ENCODE data around the gene GPT2. TPM values are rescaled to one million over a fixed set of nuclear protein-coding genes. Genes with fewer than 3 reads are reported as not detected.

Gene GPT2
- polyA plus RNA-seq, 3 donors = 0.98 to 1.5 (median 1.4) TPM

DNA sequence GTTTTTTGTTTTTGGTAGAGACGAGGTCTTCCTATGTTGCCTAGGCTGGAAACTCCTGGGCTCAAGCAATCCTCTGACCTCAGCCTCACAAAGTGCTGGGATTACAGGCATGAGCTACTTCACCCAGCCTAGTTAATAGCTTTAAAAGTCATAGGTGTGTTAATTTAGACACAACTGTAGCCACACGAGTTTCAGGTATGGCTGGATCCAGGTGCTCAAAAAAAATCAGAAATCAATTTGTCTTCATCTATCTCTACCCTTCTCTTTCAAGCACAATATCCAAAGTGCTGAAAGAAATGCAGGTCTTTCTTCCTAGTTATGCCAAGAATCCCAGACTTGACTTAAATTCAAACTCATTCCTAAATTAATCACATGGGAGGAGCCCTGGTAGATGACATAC, 29.3 kb upstream of the GPT2 start:
- Mint-ChIP-seq H3K4me1 (peaks cover 12% of the 10 kb centered on the region), H3K27ac (no peak overlapping the region), H3K9me3 (peaks cover 0 to 1% (median 0%) of the 10 kb centered on the region in 7 donors), H3K36me3 (no peaks in the 10 kb centered on the region), H3K4me3 (no peak overlapping the region), H3K27me3 (ENCODE audit: low read depth in 3 of 3) (peaks cover 0 to 1% (median 0%) of the 10 kb centered on the region in 3 donors)
- no peak overlapping the region for H2AFZ ChIP-seq (ENCODE audit: insufficient read depth, low read depth, low read length, poor library complexity, severe bottlenecking)
- H3K9me3 ChIP-seq (replicated peaks in 1 of 2; ENCODE audit: control insufficient read depth in 1 of 2, insufficient read depth in 1 of 2, low read length in 2 of 2) = no peaks in the 10 kb centered on the region
- no peaks in the 10 kb centered on the region for H3K36me3 ChIP-seq (replicated peaks in 1 of 2; ENCODE audit: control insufficient read depth in 1 of 2, insufficient read depth in 2 of 2, low read length in 2 of 2)
- no peaks in the 10 kb centered on the region for H3K27me3 ChIP-seq (ENCODE audit: control insufficient read depth in 2 of 2, insufficient read depth in 2 of 2, low read length in 2 of 2)
- WGBS (ENCODE audit: insufficient coverage) = no CpG with 5 or more reads among the region's 2 CpGs
- DNase-seq = no peak
- H3K79me2 ChIP-seq (ENCODE audit: insufficient read depth, low read length) = no peaks in the 10 kb centered on the region
- no peak overlapping the region for H3K4me3 ChIP-seq (replicated peaks in 1 of 3; ENCODE audit: low read depth in 2 of 3, low read length in 3 of 3)
- no peaks in the 10 kb centered on the region for H4K20me1 ChIP-seq (ENCODE audit: insufficient read depth, low read length)
- no peak overlapping the region for H3K9ac ChIP-seq (ENCODE audit: insufficient read depth, low read length, poor library complexity, severe bottlenecking)
- intact Hi-C loops (cut with micrococcal nuclease) = loop anchor here (1.0 to 5.0 kb wide), 3 partner anchors 32 to 54 kb away; no protein-coding TSS in a partner anchor
- TF ChIP-seq CTCF (IDR thresholded peaks at IDR 0.05) = no peak
- H3K27ac ChIP-seq (ENCODE audit: low read depth in 1 of 2, low read length in 2 of 2) = no peak overlapping the region
- H3K4me1 ChIP-seq (ENCODE audit: control insufficient read depth in 1 of 2, insufficient read depth in 2 of 2, low read length in 2 of 2) = peaks cover 5 to 6% of the 10 kb centered on the region in 2 donors
- H3K4me2 ChIP-seq (replicated peaks; ENCODE audit: extremely low read depth, low read length, poor library complexity, severe bottlenecking) = no peak overlapping the region

- Histone ChIP-seq H3K4me1 (ENCODE audit: control insufficient read depth in 1 of 2, insufficient read depth in 2 of 2, low read length in 2 of 2) (peaks cover 11% of the 10 kb centered on the region in 2 donors), H4K20me1 (ENCODE audit: insufficient read depth, low read length) (no peaks in the 10 kb centered on the region), H3K4me2 (replicated peaks; ENCODE audit: extremely low read depth, low read length, poor library complexity, severe bottlenecking) (no peak overlapping the region), H3K4me3 (replicated peaks in 1 of 3; ENCODE audit: low read depth in 2 of 3, low read length in 3 of 3) (no peak overlapping the region), H3K36me3 (replicated peaks in 1 of 2; ENCODE audit: control insufficient read depth in 1 of 2, insufficient read depth in 2 of 2, low read length in 2 of 2) (no peaks in the 10 kb centered on the region), H3K9me3 (replicated peaks in 1 of 2; ENCODE audit: control insufficient read depth in 1 of 2, insufficient read depth in 1 of 2, low read length in 2 of 2) (no peaks in the 10 kb centered on the region), H2AFZ (ENCODE audit: insufficient read depth, low read depth, low read length, poor library complexity, severe bottlenecking) (no peak overlapping the region), H3K27me3 (ENCODE audit: control insufficient read depth in 2 of 2, insufficient read depth in 2 of 2, low read length in 2 of 2) (no peaks in the 10 kb centered on the region), H3K27ac (ENCODE audit: low read depth in 1 of 2, low read length in 2 of 2) (no peak overlapping the region), H3K9ac (ENCODE audit: insufficient read depth, low read length, poor library complexity, severe bottlenecking) (no peak overlapping the region), H3K79me2 (ENCODE audit: insufficient read depth, low read length) (no peaks in the 10 kb centered on the region)
- intact Hi-C loops (cut with micrococcal nuclease) = loop anchor here in 1 of 2 donors (2.0 kb wide), 1 partner anchor 53 kb away; no protein-coding TSS in a partner anchor
- Mint-ChIP-seq H3K4me3 (no peak overlapping the region), H3K4me1 (peaks cover 17% of the 10 kb centered on the region), H3K36me3 (no peaks in the 10 kb centered on the region), H3K27me3 (ENCODE audit: low read depth in 3 of 3) (peaks cover 0 to 1% (median 0%) of the 10 kb centered on the region in 3 donors), H3K27ac (no peak overlapping the region), H3K9me3 (peaks cover 0 to 4% (median 0%) of the 10 kb centered on the region in 7 donors)
- 96% methylated on average over 3 of the region's 4 CpGs for WGBS (ENCODE audit: insufficient coverage)
- DNase-seq = no peak
- TF ChIP-seq CTCF (IDR thresholded peaks at IDR 0.05) = no peak
These were observed 28.8 kb upstream of the GPT2 start for GRCh38 chr16:46855389-46855788.
